Measurements from ENCODE around the gene CSE1L.
"Not testable (repeated sequence)": the region's sequence is repeated elsewhere in the genome, so short reads cannot be mapped to it uniquely, and the experiment has no call there.

The CSE1L gene

GRCh38 chr20:49134797-49135196 lies 88.7 kb downstream of the CSE1L start:
- not testable (repeated sequence) for DNase-seq

GRCh38 chr20:49136817-49137571 lies 90.9 kb downstream of the CSE1L start:
- no peak for DNase-seq

GRCh38 chr20:49138431-49138830 lies 92.3 kb downstream of the CSE1L start:
- no peak for DNase-seq

GRCh38 chr20:49140411-49140810 lies 94.3 kb downstream of the CSE1L start:
- no peak for DNase-seq

GRCh38 chr20:49140834-49141233 lies 94.7 kb downstream of the CSE1L start:
- DNase-seq, result no peak

Data from GOT3 (cell line).